GM23338 (cell line): ENCODE measurements around the gene SSBP2. TPM values are rescaled to one million over a fixed set of nuclear protein-coding genes. Genes with fewer than 3 reads are reported as not detected.

Source experiments
- ATAC-seq: fragments of 200-7000 bp; cut with Tn5 transposase; 3 replicates; pipeline ENCODE4 v1.9.1; 2020
- DNase-seq: peaks from one replicate; pipeline ENCODE4 v3.0.0-alpha.2; 2015; ENCODE audit warnings: low spot score
- H2AFZ ChIP-seq: fragments of 200-600 bp; sonication (generic); 2 replicates; pipeline ENCODE4 v1.8.0; 2016; ENCODE audit warnings: antibody characterized with exemption, mild to moderate bottlenecking, moderate library complexity
- H3F3A ChIP-seq: fragments of 200-600 bp; sonication (generic); replicated peaks from 2 replicates; pipeline ENCODE4 v1.8.0; 2017; ENCODE audit warnings: antibody characterized with exemption, mixed run types, low read depth
- H3K27ac ChIP-seq: fragments of 200-600 bp; sonication (generic); 2 replicates; pipeline ENCODE4 v1.6.1; 2016; ENCODE audit warnings: low read depth
- H3K27me3 ChIP-seq: fragments of 200-600 bp; sonication (generic); 2 replicates; pipeline ENCODE4 v1.8.0; 2016; ENCODE audit warnings: mild to moderate bottlenecking, mixed run types, moderate library complexity; ENCODE audit not compliant: insufficient read depth
- H3K36me3 ChIP-seq: fragments of 200-600 bp; sonication (generic); 2 replicates; pipeline ENCODE4 v1.8.0; 2016; ENCODE audit warnings: mild to moderate bottlenecking; ENCODE audit not compliant: insufficient read depth
- H3K4me1 ChIP-seq: fragments of 200-600 bp; sonication (generic); 2 replicates; pipeline ENCODE4 v1.8.0; 2016; ENCODE audit warnings: mild to moderate bottlenecking, moderate library complexity; ENCODE audit not compliant: insufficient read depth
- H3K4me2 ChIP-seq: fragments of 200-600 bp; sonication (generic); 2 replicates; pipeline ENCODE4 v1.7.1; 2017; ENCODE audit warnings: mixed run types
- H3K4me3 ChIP-seq: fragments of 200-600 bp; sonication (generic); 2 replicates; pipeline ENCODE4 v1.6.1; 2016; ENCODE audit warnings: mixed run types
- H3K79me2 ChIP-seq: fragments of 200-600 bp; sonication (generic); replicated peaks from 2 replicates; pipeline ENCODE4 v1.8.0; 2017; ENCODE audit warnings: mild to moderate bottlenecking; ENCODE audit not compliant: insufficient read depth
- H3K9me2 ChIP-seq: fragments of 200-600 bp; sonication (generic); 2 replicates; pipeline ENCODE4 v1.8.0; 2017; ENCODE audit not compliant: insufficient read depth
- H4K20me1 ChIP-seq: fragments of 200-600 bp; sonication (generic); replicated peaks from 2 replicates; pipeline ENCODE4 v1.8.0; 2017; ENCODE audit warnings: mild to moderate bottlenecking; ENCODE audit not compliant: insufficient read depth
- H3K27ac Mint-ChIP-seq: 2 replicates; pipeline ENCODE4 v1.8.0; 2020; ENCODE audit warnings: inconsistent platforms, mild to moderate bottlenecking, moderate library complexity, mixed read lengths
- H3K27me3 Mint-ChIP-seq: 3 replicates; pipeline ENCODE4 v1.8.0; 2022; ENCODE audit warnings: low read depth, mild to moderate bottlenecking, moderate library complexity, mixed read lengths, inconsistent platforms; ENCODE audit not compliant: insufficient read depth, poor library complexity
- H3K36me3 Mint-ChIP-seq: 3 replicates; pipeline ENCODE4 v1.8.0; 2021; ENCODE audit warnings: low read depth, mild to moderate bottlenecking, inconsistent platforms, moderate library complexity, mixed read lengths
- H3K4me1 Mint-ChIP-seq: 3 replicates; pipeline ENCODE4 v1.8.0; 2020; ENCODE audit warnings: mild to moderate bottlenecking, inconsistent platforms, mixed read lengths
- H3K4me3 Mint-ChIP-seq: 3 replicates; pipeline ENCODE4 v1.8.0; 2021; ENCODE audit warnings: moderate library complexity, mild to moderate bottlenecking, inconsistent platforms, mixed read lengths
- H3K9me3 Mint-ChIP-seq: 3 replicates; pipeline ENCODE4 v1.8.0; 2020; ENCODE audit warnings: moderate library complexity, mild to moderate bottlenecking, inconsistent platforms, mixed read lengths
- CREB1 ChIP-seq: fragments of 250-450 bp; sonication (Bioruptor Pico); IDR thresholded peaks from 2 replicates; pipeline ENCODE4 v1.5.0; 2020; ENCODE audit warnings: low read depth, mild to moderate bottlenecking, moderate library complexity
- CTCF ChIP-seq, 2 experiments: fragments of 200-600 bp in 1 of 2; sonication (generic) in 1 of 2; conservative IDR thresholded peaks; 2 replicates each; pipeline versions ENCODE4 v1.5.1 to v1.6.1; 2016 to 2017; ENCODE audit warnings: antibody characterized with exemption in 2 of 2, low read depth in 2 of 2, mild to moderate bottlenecking in 2 of 2, moderate library complexity in 1 of 2
- EZH2 ChIP-seq: fragments of 200-600 bp; sonication (generic); IDR thresholded peaks from one replicate; pipeline ENCODE4 v1.8.0; 2017; ENCODE audit warnings: antibody characterized with exemption, mild to moderate bottlenecking, low read depth; ENCODE audit not compliant: unreplicated experiment
- EZH2phosphoT487 ChIP-seq: fragments of 200-600 bp; sonication (generic); IDR thresholded peaks from one replicate; pipeline ENCODE4 v1.8.1; 2018; ENCODE audit warnings: antibody characterized with exemption; ENCODE audit not compliant: unreplicated experiment
- JUNB ChIP-seq: IDR thresholded peaks from one replicate; pipeline ENCODE4 v1.6.1; 2016; ENCODE audit warnings: antibody characterized with exemption; ENCODE audit not compliant: unreplicated experiment
- NANOG ChIP-seq: IDR thresholded peaks from 2 replicates; pipeline ENCODE4 v1.6.1; 2016; ENCODE audit warnings: antibody characterized with exemption, borderline replicate concordance
- POLR2AphosphoS5 ChIP-seq: IDR thresholded peaks from 2 replicates; pipeline ENCODE4 v1.6.1; 2016; ENCODE audit warnings: antibody characterized with exemption, low read depth
- REST ChIP-seq: IDR thresholded peaks from one replicate; pipeline ENCODE4 v1.6.1; 2018; ENCODE audit warnings: antibody characterized with exemption; ENCODE audit not compliant: unreplicated experiment
- ZNF331 ChIP-seq: fragments of 250-450 bp; sonication (Bioruptor Pico); IDR thresholded peaks from 2 replicates; pipeline ENCODE4 v1.5.0; 2020; ENCODE audit warnings: low read depth, mild to moderate bottlenecking, moderate library complexity
- ZNF462 ChIP-seq: fragments of 250-450 bp; sonication (Bioruptor Pico); IDR thresholded peaks from 2 replicates; pipeline ENCODE4 v1.5.0; 2020; ENCODE audit warnings: mild to moderate bottlenecking, moderate library complexity
- polyA plus RNA-seq: library from polyadenylated mRNA; unstranded; fragments of >200 nt; fragmentation: Nextera tagmentation; extraction: Ambion mirVana; gene quantifications from 2 replicates; pipeline ENCODE4 v1.2.1, GENCODE V29; 2016
- total RNA-seq: library from RNA; depleted of rRNA; stranded (reverse); fragments of >200 nt; shearing (Covaris generic); gene quantifications from 2 replicates; pipeline ENCODE4 v1.2.3, GENCODE V29; 2014

SSBP2 gene
- total and polyA plus RNA-seq, 2 experiments from 2014 or later, result 21.5 to 24.7 TPM

DNA sequence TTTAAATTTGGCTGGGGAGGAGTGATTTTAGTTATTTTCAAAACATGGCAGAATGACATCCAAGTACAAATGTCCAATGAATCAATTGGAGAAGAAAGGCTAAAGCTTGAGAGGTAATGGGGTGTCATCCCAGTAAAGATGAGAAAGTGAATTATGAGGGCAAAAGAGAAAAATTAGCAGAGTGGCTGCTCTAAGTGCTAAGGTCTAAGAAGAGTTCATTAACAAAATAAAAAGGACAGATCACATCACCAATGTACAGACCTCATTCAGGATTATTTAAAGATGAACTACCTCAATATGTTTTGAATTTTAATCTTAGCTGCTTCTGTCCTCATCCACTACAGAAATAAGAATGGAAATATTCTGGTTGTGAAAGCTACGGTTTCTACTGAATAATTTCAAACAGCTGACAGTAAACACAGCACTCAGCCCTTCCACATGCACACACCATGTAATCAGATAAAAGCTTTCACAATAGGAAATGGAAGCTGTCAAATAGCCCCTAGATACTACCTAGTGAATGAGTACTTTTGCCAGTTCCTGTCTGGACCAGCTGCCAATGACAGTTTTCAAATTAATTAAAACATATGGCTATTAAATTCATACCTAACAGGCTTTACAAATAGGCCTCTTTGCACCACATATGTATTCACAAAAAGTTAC lies 171.5 kb downstream of the SSBP2 start:
- DNase-seq (no peak), ATAC-seq (no peak)
- Histone ChIP-seq H3K4me1 (no peaks in the 10 kb centered on the region), H3F3A (no peaks in the 10 kb centered on the region), H3K9me2 (no peaks in the 10 kb centered on the region), H4K20me1 (no peaks in the 10 kb centered on the region), H3K27ac (no peak overlapping the region), H3K4me2 (no peak overlapping the region), H3K4me3 (no peak overlapping the region), H3K36me3 (no peaks in the 10 kb centered on the region), H3K79me2 (no peaks in the 10 kb centered on the region), H2AFZ (no peak overlapping the region), H3K27me3 (no peaks in the 10 kb centered on the region)
- TF ChIP-seq ZNF331 (CRISPR knock-in tag), result no peak
- TF ChIP-seq POLR2AphosphoS5, result no peak
- no peak for TF ChIP-seq CREB1 (CRISPR knock-in tag)
- no peak for TF ChIP-seq CTCF (conservative IDR thresholded peaks at IDR 0.05; ENCODE audit: low read depth in 2 of 2)
- Mint-ChIP-seq H3K27me3 (no peaks in the 10 kb centered on the region), H3K27ac (no peak overlapping the region), H3K9me3 (no peaks in the 10 kb centered on the region), H3K36me3 (peaks cover 4% of the 10 kb centered on the region; the same call in 1 of the 3 replicates), H3K4me3 (no peak overlapping the region), H3K4me1 (0 out of 3 replicates have a peak, but pooled peaks cover 2% of the 10 kb centered on the region)

DNA sequence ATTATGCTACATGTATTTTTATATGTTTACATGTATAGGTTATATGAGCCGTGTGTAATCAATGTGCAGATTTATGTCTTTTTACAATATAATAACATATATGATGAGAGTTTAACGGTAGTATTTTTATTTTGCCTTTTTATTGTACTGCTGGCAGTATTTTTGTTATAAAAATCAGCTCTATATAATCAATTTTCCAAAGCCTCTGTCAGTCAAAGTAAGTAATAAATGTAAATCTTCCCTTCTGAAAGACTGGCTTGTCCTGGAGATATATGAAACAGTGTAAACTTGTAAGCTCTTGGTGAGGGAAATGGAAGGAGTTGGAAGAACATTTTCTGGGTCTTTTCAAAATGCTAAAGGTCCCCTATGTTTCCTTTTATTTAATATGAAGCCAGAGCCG lies 173.8 kb downstream of the SSBP2 start:
- no peak overlapping the region for H3K27ac ChIP-seq
- peaks cover 8% of the 10 kb centered on the region; the same call in 1 of the 3 replicates for H3K36me3 Mint-ChIP-seq

More for the DNA sequence above, 173.8 kb downstream of the SSBP2 start:
- Mint-ChIP-seq H3K27me3 (no peaks in the 10 kb centered on the region), H3K27ac (no peak overlapping the region), H3K4me1 (peaks cover 2% of the 10 kb centered on the region; the same call in 1 of the 3 replicates), H3K9me3 (no peaks in the 10 kb centered on the region; the same call in 2 of the 3 replicates), H3K4me3 (no peak overlapping the region)
- ATAC-seq (no peak), DNase-seq (no peak)
- H4K20me1 ChIP-seq, result no peaks in the 10 kb centered on the region
- no peaks in the 10 kb centered on the region for H3K36me3 ChIP-seq
- no peaks in the 10 kb centered on the region for H3F3A ChIP-seq
- no peaks in the 10 kb centered on the region for H3K79me2 ChIP-seq
- no peak for TF ChIP-seq ZNF462 (CRISPR knock-in tag)
- TF ChIP-seq JUNB, result no peak
- TF ChIP-seq REST, result no peak
- TF ChIP-seq EZH2, result no peak
- no peak for TF ChIP-seq EZH2phosphoT487
- no peak for TF ChIP-seq CREB1 (CRISPR knock-in tag)
- no peak for TF ChIP-seq NANOG
- H3K4me2 ChIP-seq, result no peak overlapping the region
- H3K4me1 ChIP-seq, result no peaks in the 10 kb centered on the region
- H3K27me3 ChIP-seq, result no peaks in the 10 kb centered on the region
- no peak overlapping the region for H3K4me3 ChIP-seq
- no peaks in the 10 kb centered on the region for H3K9me2 ChIP-seq
- no peak overlapping the region for H2AFZ ChIP-seq
